Measurements from ENCODE around the gene TRMT44.

DNA sequence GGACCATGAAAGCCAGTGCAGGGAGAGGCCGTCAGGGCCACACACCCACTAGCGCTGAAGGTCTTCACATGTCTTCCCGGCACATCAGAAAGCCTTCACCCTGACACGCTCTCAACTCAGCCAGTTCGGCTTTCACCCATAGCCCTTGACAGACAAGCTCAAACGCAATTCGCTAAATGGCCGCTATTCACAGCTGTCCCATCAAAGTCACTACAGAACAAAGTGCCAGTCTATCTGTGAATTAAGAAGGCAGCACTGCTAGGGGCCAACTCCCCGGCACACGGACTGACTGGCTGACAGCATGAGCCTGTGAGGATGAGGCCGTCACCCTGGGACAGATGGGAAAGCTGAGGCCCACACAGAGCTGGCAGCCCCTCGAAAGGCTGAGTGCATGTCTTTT, 45.8 kb upstream of the TRMT44 start:
- TF ChIP-seq ZFP3 (CRISPR knock-in tag; IDR thresholded peaks at IDR 0.05) = no peak
- TF ChIP-seq ZNF565 (CRISPR knock-in tag; conservative IDR thresholded peaks at IDR 0.05; ENCODE audit: low read depth) = no peak
- no peak for TF ChIP-seq RARB (CRISPR knock-in tag; IDR thresholded peaks at IDR 0.05)
- no peak for TF ChIP-seq BACH2 (CRISPR knock-in tag; IDR thresholded peaks at IDR 0.05; ENCODE audit: borderline replicate concordance)
- TF ChIP-seq CSDC2 (CRISPR knock-in tag; IDR thresholded peaks at IDR 0.05) = no peak
- TF ChIP-seq, protein P1, sequence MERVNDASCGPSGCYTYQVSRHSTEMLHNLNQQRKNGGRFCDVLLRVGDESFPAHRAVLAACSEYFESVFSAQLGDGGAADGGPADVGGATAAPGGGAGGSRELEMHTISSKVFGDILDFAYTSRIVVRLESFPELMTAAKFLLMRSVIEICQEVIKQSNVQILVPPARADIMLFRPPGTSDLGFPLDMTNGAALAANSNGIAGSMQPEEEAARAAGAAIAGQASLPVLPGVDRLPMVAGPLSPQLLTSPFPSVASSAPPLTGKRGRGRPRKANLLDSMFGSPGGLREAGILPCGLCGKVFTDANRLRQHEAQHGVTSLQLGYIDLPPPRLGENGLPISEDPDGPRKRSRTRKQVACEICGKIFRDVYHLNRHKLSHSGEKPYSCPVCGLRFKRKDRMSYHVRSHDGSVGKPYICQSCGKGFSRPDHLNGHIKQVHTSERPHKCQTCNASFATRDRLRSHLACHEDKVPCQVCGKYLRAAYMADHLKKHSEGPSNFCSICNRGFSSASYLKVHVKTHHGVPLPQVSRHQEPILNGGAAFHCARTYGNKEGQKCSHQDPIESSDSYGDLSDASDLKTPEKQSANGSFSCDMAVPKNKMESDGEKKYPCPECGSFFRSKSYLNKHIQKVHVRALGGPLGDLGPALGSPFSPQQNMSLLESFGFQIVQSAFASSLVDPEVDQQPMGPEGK (CRISPR knock-in tag; IDR thresholded peaks at IDR 0.05; ENCODE audit: borderline replicate concordance) = no peak
- no peak for TF ChIP-seq SNAI2 (CRISPR knock-in tag; IDR thresholded peaks at IDR 0.05)
- TF ChIP-seq OSR1 (CRISPR knock-in tag; IDR thresholded peaks at IDR 0.05) = no peak
- no peak for TF ChIP-seq ARNTL (CRISPR knock-in tag; IDR thresholded peaks at IDR 0.05; ENCODE audit: borderline replicate concordance, low read depth)
